Astrocyte (in vitro differentiated cells and primary cell): ENCODE data around the gene SLCO2A1. TPM values are rescaled to one million over a fixed set of nuclear protein-coding genes. Genes with fewer than 3 reads are reported as not detected.

Experiments
- DNase-seq: peaks from one replicate; pipeline ENCODE4 v3.0.0-alpha.2; 2010; ENCODE audit warnings: low read depth
- FAIRE-seq: peaks from 2 replicates; lab custom pipeline; 2011; peaks lifted over from hg19 to GRCh38; lab: Jason Lieb, UNC
- H2AFZ ChIP-seq: 2 replicates; pipeline ENCODE4 v1.6.0; 2012; ENCODE audit warnings: low read depth, low read length, inconsistent platforms
- H3K27ac ChIP-seq: 2 replicates; pipeline ENCODE4 v1.5.1; 2011; ENCODE audit warnings: low read depth, low read length, inconsistent platforms
- H3K27me3 ChIP-seq: 2 replicates; pipeline ENCODE4 v1.6.0; 2011; ENCODE audit warnings: low read length, inconsistent platforms; ENCODE audit not compliant: insufficient read depth
- H3K36me3 ChIP-seq: 2 replicates; pipeline ENCODE4 v1.5.1; 2011; ENCODE audit warnings: low read length, inconsistent platforms; ENCODE audit not compliant: insufficient read depth
- H3K4me1 ChIP-seq: 2 replicates; pipeline ENCODE4 v1.5.1; 2011; ENCODE audit warnings: low read length, inconsistent platforms; ENCODE audit not compliant: insufficient read depth
- H3K4me2 ChIP-seq: 2 replicates; pipeline ENCODE4 v1.6.0; 2012; ENCODE audit warnings: low read length, inconsistent platforms
- H3K4me3 ChIP-seq: 2 replicates; pipeline ENCODE4 v1.5.1; 2011; ENCODE audit warnings: low read depth, mild to moderate bottlenecking, low read length, inconsistent platforms; ENCODE audit not compliant: insufficient read depth
- H3K79me2 ChIP-seq: 2 replicates; pipeline ENCODE4 v1.6.0; 2012; ENCODE audit warnings: mild to moderate bottlenecking, low read length, inconsistent platforms; ENCODE audit not compliant: insufficient read depth
- H3K9ac ChIP-seq: 2 replicates; pipeline ENCODE4 v1.6.0; 2012; ENCODE audit warnings: mild to moderate bottlenecking, low read length, inconsistent platforms
- H3K9me3 ChIP-seq: 2 replicates; pipeline ENCODE4 v1.5.1; 2012; ENCODE audit warnings: low read depth, mild to moderate bottlenecking, low read length, inconsistent platforms; ENCODE audit not compliant: insufficient read depth
- H4K20me1 ChIP-seq: 2 replicates; pipeline ENCODE4 v1.6.0; 2012; ENCODE audit warnings: low read length, inconsistent platforms; ENCODE audit not compliant: insufficient read depth
- H3K27ac Mint-ChIP-seq: one replicate; pipeline ENCODE4 v1.8.0; 2021; ENCODE audit warnings: mild to moderate bottlenecking, mixed read lengths; ENCODE audit not compliant: unreplicated experiment
- H3K27me3 Mint-ChIP-seq: one replicate; pipeline ENCODE4 v1.8.0; 2021; ENCODE audit warnings: low read depth, mixed read lengths; ENCODE audit not compliant: unreplicated experiment
- H3K36me3 Mint-ChIP-seq: one replicate; pipeline ENCODE4 v1.8.0; 2021; ENCODE audit warnings: low read depth, mixed read lengths; ENCODE audit not compliant: unreplicated experiment
- H3K4me1 Mint-ChIP-seq: one replicate; pipeline ENCODE4 v1.8.0; 2021; ENCODE audit warnings: low read depth, mixed read lengths; ENCODE audit not compliant: unreplicated experiment
- H3K4me3 Mint-ChIP-seq: one replicate; pipeline ENCODE4 v1.8.0; 2021; ENCODE audit warnings: mild to moderate bottlenecking, moderate library complexity, mixed read lengths; ENCODE audit not compliant: unreplicated experiment
- H3K9me3 Mint-ChIP-seq: one replicate; pipeline ENCODE4 v1.8.0; 2021; ENCODE audit warnings: mild to moderate bottlenecking, mixed read lengths; ENCODE audit not compliant: unreplicated experiment
- EZH2 ChIP-seq: IDR thresholded peaks from 2 replicates; pipeline ENCODE4 v1.6.1; 2012; ENCODE audit warnings: mild to moderate bottlenecking, low read length, inconsistent platforms; ENCODE audit not compliant: insufficient read depth
- total RNA-seq: library from RNA; stranded (reverse); gene quantifications from 2 replicates; pipeline ENCODE4 v1.2.1, GENCODE V29; 2021
- TF ChIP-seq, protein P1 (sequence below): IDR thresholded peaks from 2 replicates; pipeline ENCODE4 v1.5.1; 2011; ENCODE audit warnings: low read depth, mild to moderate bottlenecking, inconsistent platforms, low read length, moderate library complexity; ENCODE audit not compliant: insufficient read depth

Gene SLCO2A1
- total RNA-seq, 1 donor from 2014 or later, result 2.1 TPM

GRCh38 chr3:134066158-134066541 lies 36.4 kb upstream of the SLCO2A1 start:
- Histone ChIP-seq H3K4me2 (no peak overlapping the region), H2AFZ (no peak overlapping the region), H3K9me3 (no peaks in the 10 kb centered on the region), H4K20me1 (no peaks in the 10 kb centered on the region), H3K9ac (no peak overlapping the region), H3K27me3 (no peaks in the 10 kb centered on the region), H3K79me2 (no peaks in the 10 kb centered on the region), H3K4me3 (no peak overlapping the region), H3K36me3 (no peaks in the 10 kb centered on the region), H3K27ac (no peak overlapping the region), H3K4me1 (peaks cover 6% of the 10 kb centered on the region)
- Mint-ChIP-seq H3K9me3 (no peaks in the 10 kb centered on the region), H3K36me3 (peaks cover 2% of the 10 kb centered on the region), H3K4me1 (peaks cover 15% of the 10 kb centered on the region), H3K27ac (no peak overlapping the region), H3K27me3 (peaks cover 40% of the 10 kb centered on the region), H3K4me3 (no peak overlapping the region)
- DNase-seq (no peak), FAIRE-seq (no peak)
- TF ChIP-seq EZH2, result no peak
- TF ChIP-seq, protein P1, sequence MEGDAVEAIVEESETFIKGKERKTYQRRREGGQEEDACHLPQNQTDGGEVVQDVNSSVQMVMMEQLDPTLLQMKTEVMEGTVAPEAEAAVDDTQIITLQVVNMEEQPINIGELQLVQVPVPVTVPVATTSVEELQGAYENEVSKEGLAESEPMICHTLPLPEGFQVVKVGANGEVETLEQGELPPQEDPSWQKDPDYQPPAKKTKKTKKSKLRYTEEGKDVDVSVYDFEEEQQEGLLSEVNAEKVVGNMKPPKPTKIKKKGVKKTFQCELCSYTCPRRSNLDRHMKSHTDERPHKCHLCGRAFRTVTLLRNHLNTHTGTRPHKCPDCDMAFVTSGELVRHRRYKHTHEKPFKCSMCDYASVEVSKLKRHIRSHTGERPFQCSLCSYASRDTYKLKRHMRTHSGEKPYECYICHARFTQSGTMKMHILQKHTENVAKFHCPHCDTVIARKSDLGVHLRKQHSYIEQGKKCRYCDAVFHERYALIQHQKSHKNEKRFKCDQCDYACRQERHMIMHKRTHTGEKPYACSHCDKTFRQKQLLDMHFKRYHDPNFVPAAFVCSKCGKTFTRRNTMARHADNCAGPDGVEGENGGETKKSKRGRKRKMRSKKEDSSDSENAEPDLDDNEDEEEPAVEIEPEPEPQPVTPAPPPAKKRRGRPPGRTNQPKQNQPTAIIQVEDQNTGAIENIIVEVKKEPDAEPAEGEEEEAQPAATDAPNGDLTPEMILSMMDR, result no peak

GRCh38 chr3:134065252-134066157 lies 35.8 kb upstream of the SLCO2A1 start:
- Histone ChIP-seq H3K4me1 (peaks cover 7% of the 10 kb centered on the region), H3K27ac (no peak overlapping the region), H3K9ac (no peak overlapping the region), H3K9me3 (no peaks in the 10 kb centered on the region), H3K79me2 (no peaks in the 10 kb centered on the region), H3K36me3 (no peaks in the 10 kb centered on the region), H3K4me2 (no peak overlapping the region), H3K27me3 (no peaks in the 10 kb centered on the region), H2AFZ (no peak overlapping the region), H3K4me3 (no peak overlapping the region), H4K20me1 (no peaks in the 10 kb centered on the region)
- FAIRE-seq (no peak), DNase-seq (no peak)
- Mint-ChIP-seq H3K4me1 (peaks cover 18% of the 10 kb centered on the region), H3K27me3 (peaks cover 44% of the 10 kb centered on the region), H3K9me3 (no peaks in the 10 kb centered on the region), H3K4me3 (no peak overlapping the region), H3K36me3 (peaks cover 2% of the 10 kb centered on the region), H3K27ac (no peak overlapping the region)
- TF ChIP-seq EZH2, result no peak
- TF ChIP-seq, protein P1, result no peak

DNA sequence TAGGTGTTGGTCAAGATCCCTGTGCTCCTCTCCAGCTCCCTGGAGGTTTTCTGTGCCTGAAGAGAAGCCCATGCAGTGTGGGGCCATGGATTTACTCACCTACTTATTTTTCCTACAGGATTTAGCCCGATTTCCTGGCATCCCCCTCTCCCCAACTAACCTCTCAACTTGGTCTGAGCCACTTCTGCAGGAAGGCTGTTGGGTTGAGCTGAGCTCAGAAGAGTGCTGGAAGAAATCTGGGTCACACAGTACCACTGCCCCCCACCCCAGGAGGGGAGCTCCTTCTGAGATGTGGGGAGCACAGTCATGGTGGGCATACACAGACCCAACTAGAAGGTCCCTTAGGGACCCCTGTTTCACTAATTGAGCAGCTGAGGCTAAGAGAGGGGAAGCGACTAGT lies 34.4 kb upstream of the SLCO2A1 start:
- H3K4me2 ChIP-seq, result no peak overlapping the region
- no peak overlapping the region for H3K27ac ChIP-seq
- no peaks in the 10 kb centered on the region for H3K9me3 Mint-ChIP-seq
- H3K27me3 Mint-ChIP-seq, result peaks cover 52% of the 10 kb centered on the region
- H3K27me3 ChIP-seq, result no peaks in the 10 kb centered on the region
- no peak overlapping the region for H2AFZ ChIP-seq
- no peak overlapping the region for H3K27ac Mint-ChIP-seq
- H3K36me3 Mint-ChIP-seq, result peaks cover 2% of the 10 kb centered on the region
- peaks cover 17% of the 10 kb centered on the region for H3K4me1 ChIP-seq
- no peak overlapping the region for H3K4me3 Mint-ChIP-seq
- no peaks in the 10 kb centered on the region for H3K79me2 ChIP-seq
- TF ChIP-seq, protein P1, result no peak
- no peak for TF ChIP-seq EZH2
- H3K4me3 ChIP-seq, result no peak overlapping the region
- H3K9ac ChIP-seq, result no peak overlapping the region
- FAIRE-seq (no peak), DNase-seq (no peak)
- H4K20me1 ChIP-seq, result no peaks in the 10 kb centered on the region
- no peaks in the 10 kb centered on the region for H3K36me3 ChIP-seq
- peaks cover 25% of the 10 kb centered on the region for H3K4me1 Mint-ChIP-seq
- no peaks in the 10 kb centered on the region for H3K9me3 ChIP-seq
